ENCODE measurements around the gene C1QTNF8.

DNA sequence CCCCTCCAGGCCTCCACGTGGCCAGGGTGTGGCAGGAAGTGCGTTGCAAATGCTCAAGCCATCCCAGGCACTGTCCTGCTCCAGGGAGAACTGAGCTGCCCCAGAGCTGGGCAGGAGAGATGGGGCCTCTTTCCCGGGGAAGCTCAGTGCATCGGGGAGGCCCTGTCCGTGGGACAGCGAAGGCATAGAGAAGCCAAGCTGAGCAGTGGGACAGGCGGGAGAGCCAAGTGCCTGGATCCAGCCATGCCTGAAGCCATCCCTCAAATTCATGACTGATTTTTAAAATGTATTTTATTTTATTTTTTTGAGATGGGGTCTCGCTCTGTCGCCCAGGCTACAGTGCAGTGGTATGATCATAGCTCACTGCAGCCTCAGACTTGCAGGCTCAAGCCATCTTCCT lies 48.9 kb downstream of the C1QTNF8 start:
- no peak for TF ChIP-seq CTCF (IDR thresholded peaks at IDR 0.05; ENCODE audit: low read depth, low read length, missing input control)
- no peak for TF ChIP-seq YY1 (IDR thresholded peaks at IDR 0.05)
- TF ChIP-seq MAX (IDR thresholded peaks at IDR 0.05), result no peak

Measured in liver (tissue), 2 donors.